ENCODE data around the gene KCNIP4. TPM values are rescaled to one million over a fixed set of nuclear protein-coding genes. Genes with fewer than 3 reads are reported as not detected.

KCNIP4 gene
- total and polyA plus RNA-seq, 9 of the 15 experiments (the other 6 are each of a cell fraction or from before 2014, with no cell fraction given): 0.25 to 0.41 TPM; not detected in 7

DNA sequence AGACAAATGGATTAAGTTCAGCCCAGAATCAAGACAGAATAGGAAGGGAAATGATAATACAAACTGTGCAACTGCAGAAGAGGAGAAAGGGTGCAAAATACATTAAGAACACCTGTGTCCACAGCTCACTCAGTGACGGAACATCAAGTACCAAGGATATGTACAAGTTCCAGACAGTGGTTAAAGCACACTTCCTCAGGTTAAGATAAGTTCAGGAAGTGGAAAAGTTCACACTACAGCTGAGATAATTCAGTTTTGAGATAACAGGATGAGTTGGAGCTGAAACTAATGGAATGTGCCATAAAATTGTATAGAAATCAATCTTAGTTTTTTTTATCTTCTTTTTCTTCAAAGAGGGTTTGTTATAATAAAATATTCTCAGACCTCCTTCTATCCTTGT is 419.4 kb downstream of the KCNIP4 start:
- Histone ChIP-seq H4K20me1 (replicated peaks; ENCODE audit: control insufficient read depth, insufficient read depth, low read length) (no peaks in the 10 kb centered on the region), H3K4me2 (ENCODE audit: insufficient read depth, low read length) (no peak overlapping the region), H3K79me2 (ENCODE audit: control insufficient read depth, insufficient read depth, low read length) (no peaks in the 10 kb centered on the region), H3K4me3 (no peak overlapping the region), H3K36me3 (ENCODE audit: control insufficient read depth, insufficient read depth, low read length) (no peaks in the 10 kb centered on the region), H3K9ac (ENCODE audit: insufficient read depth in 1 of 2, low read depth in 2 of 2, low read length in 2 of 2) (no peak overlapping the region), H3K27ac (ENCODE audit: extremely low read depth, low read depth, low read length) (no peak overlapping the region), H2AFZ (ENCODE audit: low read depth, low read length) (no peak overlapping the region), H3K9me1 (ENCODE audit: control insufficient read depth, insufficient read depth, low read length) (no peaks in the 10 kb centered on the region), H3K27me3 (ENCODE audit: control insufficient read depth in 2 of 2, insufficient read depth in 2 of 2, low read length in 2 of 2) (no peaks in the 10 kb centered on the region), H3K4me1 (replicated peaks in 1 of 2; ENCODE audit: control insufficient read depth in 2 of 2, insufficient read depth in 2 of 2, low read length in 2 of 2) (no peaks in the 10 kb centered on the region), H3K9me3 (replicated peaks; ENCODE audit: control insufficient read depth, insufficient read depth, low read depth, low read length) (no peaks in the 10 kb centered on the region)
- 0% methylated on average over 1 of the region's 1 CpG for WGBS (ENCODE audit: insufficient coverage, low coverage, missing lambda C conversion rate)
- ATAC-seq (no peak), DNase-seq (ENCODE audit: extremely low read depth in 1 of 4, low spot score in 3 of 4) (no peak), FAIRE-seq (no peak)
- CTCF ChIA-PET (ENCODE audit: low intra/inter-chr PET ratio): no interaction called here
- no TSS peak for BruUV-seq (replicated peaks)
- TF ChIP-seq ILF3 (IDR thresholded peaks at IDR 0.05; ENCODE audit: borderline replicate concordance) (no peak), NR2F6 (CRISPR knock-in tag; IDR thresholded peaks at IDR 0.05) (no peak), CBFB (CRISPR knock-in tag; IDR thresholded peaks at IDR 0.05) (no peak), TEAD2 (tag; IDR thresholded peaks at IDR 0.05) (no peak), PRPF4 (IDR thresholded peaks at IDR 0.05; ENCODE audit: insufficient read depth, low read depth, low read length, poor library complexity, severe bottlenecking) (no peak), ZBED1 (IDR thresholded peaks at IDR 0.05) (no peak), MCM3 (IDR thresholded peaks at IDR 0.05) (no peak), NR3C1 (CRISPR knock-in tag; IDR thresholded peaks at IDR 0.05) (no peak), NR2C1 (IDR thresholded peaks at IDR 0.05) (no peak), NR2C1 (tag; IDR thresholded peaks at IDR 0.05) (no peak)
- TF ChIP-seq, protein P1, sequence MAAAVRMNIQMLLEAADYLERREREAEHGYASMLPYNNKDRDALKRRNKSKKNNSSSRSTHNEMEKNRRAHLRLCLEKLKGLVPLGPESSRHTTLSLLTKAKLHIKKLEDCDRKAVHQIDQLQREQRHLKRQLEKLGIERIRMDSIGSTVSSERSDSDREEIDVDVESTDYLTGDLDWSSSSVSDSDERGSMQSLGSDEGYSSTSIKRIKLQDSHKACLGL (CRISPR knock-in tag; IDR thresholded peaks at IDR 0.05; ENCODE audit: borderline replicate concordance, poor library complexity, severe bottlenecking): no peak
- TF ChIP-seq, protein P2, sequence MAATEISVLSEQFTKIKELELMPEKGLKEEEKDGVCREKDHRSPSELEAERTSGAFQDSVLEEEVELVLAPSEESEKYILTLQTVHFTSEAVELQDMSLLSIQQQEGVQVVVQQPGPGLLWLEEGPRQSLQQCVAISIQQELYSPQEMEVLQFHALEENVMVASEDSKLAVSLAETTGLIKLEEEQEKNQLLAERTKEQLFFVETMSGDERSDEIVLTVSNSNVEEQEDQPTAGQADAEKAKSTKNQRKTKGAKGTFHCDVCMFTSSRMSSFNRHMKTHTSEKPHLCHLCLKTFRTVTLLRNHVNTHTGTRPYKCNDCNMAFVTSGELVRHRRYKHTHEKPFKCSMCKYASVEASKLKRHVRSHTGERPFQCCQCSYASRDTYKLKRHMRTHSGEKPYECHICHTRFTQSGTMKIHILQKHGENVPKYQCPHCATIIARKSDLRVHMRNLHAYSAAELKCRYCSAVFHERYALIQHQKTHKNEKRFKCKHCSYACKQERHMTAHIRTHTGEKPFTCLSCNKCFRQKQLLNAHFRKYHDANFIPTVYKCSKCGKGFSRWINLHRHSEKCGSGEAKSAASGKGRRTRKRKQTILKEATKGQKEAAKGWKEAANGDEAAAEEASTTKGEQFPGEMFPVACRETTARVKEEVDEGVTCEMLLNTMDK (IDR thresholded peaks at IDR 0.05; ENCODE audit: borderline replicate concordance, insufficient read depth, low read depth, low read length, poor library complexity, severe bottlenecking): no peak
- in situ Hi-C loops (cut with MboI) (no loop called here), intact Hi-C loops (cut with micrococcal nuclease) (no loop called here)
- POLR2A ChIA-PET: no interaction called here
